GM04503 (cell line): Measurements from ENCODE around the gene NKIRAS2.
A peak's percentile ranks its signal among the peaks of the same experiment; 100 is the strongest.

Experiments used
- DNase-seq: peaks from one replicate; pipeline ENCODE4 v3.0.0-alpha.2; 2012; ENCODE audit warnings: low read depth

Gene NKIRAS2

GRCh38 chr17:42056635-42057034 lies 36.7 kb downstream of the NKIRAS2 start:
- DNase-seq: no peak

- DNase-seq: no peak
These were observed 38.2 kb downstream of the NKIRAS2 start for GRCh38 chr17:42058063-42058462.

- DNase-seq: no peak
These were observed 39.9 kb downstream of the NKIRAS2 start for GRCh38 chr17:42059815-42060214.

GRCh38 chr17:42060231-42060630 lies 40.3 kb downstream of the NKIRAS2 start:
- no peak for DNase-seq

GRCh38 chr17:42061646-42062487 lies 42.0 kb downstream of the NKIRAS2 start:
- DNase-seq: no peak

- DNase-seq: no peak
These were observed 42.8 kb downstream of the NKIRAS2 start for GRCh38 chr17:42062681-42063080.

- DNase-seq: no peak
These were observed 45.3 kb downstream of the NKIRAS2 start for GRCh38 chr17:42065201-42065600.

- peak; percentile 1 for DNase-seq
These were observed 47.6 kb downstream of the NKIRAS2 start for GRCh38 chr17:42067371-42068091.

GRCh38 chr17:42068979-42069378 lies 49.1 kb downstream of the NKIRAS2 start:
- DNase-seq: no peak

- DNase-seq: no peak
These were observed 51.9 kb downstream of the NKIRAS2 start for GRCh38 chr17:42071810-42072209.

- DNase-seq: no peak
These were observed 52.7 kb downstream of the NKIRAS2 start for GRCh38 chr17:42072323-42073187.
